K562 (cell line): ENCODE measurements around the gene SLC35B4. TPM values are rescaled to one million over a fixed set of nuclear protein-coding genes. Genes with fewer than 3 reads are reported as not detected.

Experiments
- BDP1 ChIP-seq: IDR thresholded peaks from 3 replicates; pipeline ENCODE4 v1.6.1; 2011; ENCODE audit not compliant: insufficient read length, insufficient read depth
- DIDO1 ChIP-seq: fragments of 450-650 bp; IDR thresholded peaks from 2 replicates; pipeline ENCODE4 v1.6.1; 2016; ENCODE audit warnings: low read depth, missing biosample characterization, missing genetic modification characterization
- GATA2 ChIP-seq: sonication (generic); formaldehyde crosslinking; IDR thresholded peaks from 2 replicates; pipeline ENCODE4 v1.4.0; 2020; ENCODE audit warnings: mild to moderate bottlenecking, missing genetic modification reagents
- HLTF ChIP-seq: fragments of 450-650 bp; IDR thresholded peaks from 2 replicates; pipeline ENCODE4 v1.6.1; 2016
- KDM1A ChIP-seq, 2 experiments: fragments of 450-650 bp; IDR thresholded peaks; 2 replicates each; pipeline ENCODE4 v1.6.1; 2016; ENCODE audit warnings: mild to moderate bottlenecking in 2 of 2
- KLF6 ChIP-seq: fragments of 250-450 bp; sonication (Bioruptor Pico); IDR thresholded peaks from 2 replicates; pipeline ENCODE4 v1.4.0; 2020; ENCODE audit warnings: mild to moderate bottlenecking, moderate library complexity, borderline replicate concordance
- MAFG ChIP-seq: fragments of 450-650 bp; conservative IDR thresholded peaks from 2 replicates; pipeline ENCODE4 v1.6.1; 2016; ENCODE audit warnings: missing genetic modification characterization, missing compliant biosample characterization
- MLLT1 ChIP-seq, 2 experiments: fragments of 450-650 bp; IDR thresholded peaks; 2 replicates each; pipeline ENCODE4 v1.6.1; 2016
- NCOR1 ChIP-seq: fragments of 450-650 bp; IDR thresholded peaks from 2 replicates; pipeline ENCODE4 v1.6.1; 2016; ENCODE audit warnings: mild to moderate bottlenecking, moderate library complexity
- SMAD2 ChIP-seq: fragments of 150-350 bp; IDR thresholded peaks from 2 replicates; pipeline ENCODE4 v1.6.1; 2014; ENCODE audit warnings: low read depth, mild to moderate bottlenecking, low read length
- STAG1 ChIP-seq: sonication (generic); formaldehyde crosslinking; IDR thresholded peaks from 2 replicates; pipeline ENCODE4 v1.5.0; 2020; ENCODE audit warnings: missing genetic modification reagents, borderline replicate concordance
- TAL1 ChIP-seq: fragments of 450-650 bp; IDR thresholded peaks from 2 replicates; pipeline ENCODE4 v1.6.1; 2016; ENCODE audit warnings: mild to moderate bottlenecking
- TBP ChIP-seq: optimal IDR thresholded peaks from 2 replicates; pipeline ENCODE3; 2011; ENCODE audit warnings: low read depth, low read length, improper control_type of control experiment
- ZNF444 ChIP-seq: fragments of 250-450 bp; sonication (Bioruptor Pico); IDR thresholded peaks from 2 replicates; pipeline ENCODE4 v1.4.0; 2020; ENCODE audit warnings: mild to moderate bottlenecking, moderate library complexity
- ZNF584 ChIP-seq: fragments of 200-800 bp; sonication (Bioruptor generic); IDR thresholded peaks from 2 replicates; pipeline ENCODE4 v1.6.1; 2016; ENCODE audit warnings: low read depth, mild to moderate bottlenecking, missing genetic modification characterization, missing compliant biosample characterization
- ZNF668 ChIP-seq: fragments of 250-450 bp; sonication (Bioruptor Pico); IDR thresholded peaks from 2 replicates; pipeline ENCODE4 v1.8.0; 2022; ENCODE audit warnings: mild to moderate bottlenecking, inconsistent platforms
- polyA plus RNA-seq, 8 experiments: library from polyadenylated mRNA; depleted of rRNA in 4 of 8; stranded (reverse) in 5 of 8; unstranded in 3 of 8; fragments of >200 nt; fragmentation: Nextera tagmentation in 2 of 8; fragmentation: Illumina TruSeq in 1 of 8; extraction: Ambion mirVana in 2 of 8; extraction: Trizol in 1 of 8; gene quantifications; 2 replicates each; pipeline versions ENCODE4 v1.2.1 to v1.2.3, GENCODE V29; 2011 to 2014; ENCODE audit warnings: inconsistent platforms in 1 of 8, missing spikeins in 1 of 8
- total RNA-seq, 7 experiments: library from RNA; depleted of rRNA in 6 of 7; stranded (reverse); fragments of >200 nt in 6 of 7; fragmentation: Illumina TruSeq in 2 of 7; extraction: Trizol in 2 of 7; gene quantifications; 2 replicates each; pipeline versions ENCODE4 v1.2.1 to v1.2.3, GENCODE V29; 2011 to 2021; ENCODE audit warnings: low replicate concordance in 1 of 7
- TF ChIP-seq, protein P1 (sequence below): sonication (generic); formaldehyde crosslinking; IDR thresholded peaks from 2 replicates; pipeline ENCODE4 v1.8.1; 2023; ENCODE audit warnings: mild to moderate bottlenecking, missing genetic modification reagents, moderate library complexity
- TF ChIP-seq, protein P2 (sequence below), 2 experiments: fragments of 450-650 bp; conservative IDR thresholded peaks; 2 replicates each; pipeline ENCODE4 v1.6.1; 2017; ENCODE audit warnings: mild to moderate bottlenecking in 2 of 2, moderate library complexity in 2 of 2
- TF ChIP-seq, protein P3 (sequence below): fragments of 250-450 bp; sonication (Bioruptor Pico); IDR thresholded peaks from 2 replicates; pipeline ENCODE4 v1.8.0; 2022; ENCODE audit warnings: moderate library complexity, mild to moderate bottlenecking, inconsistent platforms
- TF ChIP-seq, protein P4 (sequence below): fragments of 250-450 bp; sonication (Bioruptor Pico); IDR thresholded peaks from 2 replicates; pipeline ENCODE4 v1.4.0; 2020; ENCODE audit warnings: borderline replicate concordance

SLC35B4 gene
- total and polyA plus RNA-seq, 9 of the 15 experiments (the other 6 are each of a cell fraction or from before 2014, with no cell fraction given) = 6.1 to 34.9 (median 17.6) TPM

- TF ChIP-seq DIDO1 (tag) (no peak), STAG1 (CRISPR knock-in tag) (no peak), TBP (no peak), NCOR1 (peak; percentile 88), HLTF (no peak), TAL1 (peak; percentile 91), MLLT1 (IDR thresholded peaks at IDR 0.05) (no peak), GATA2 (no peak; the same call in 1 of the 2 replicates), ZNF584 (CRISPR knock-in tag) (peak; percentile 69; the same call in 1 of the 2 replicates), KDM1A (IDR thresholded peaks at IDR 0.05) (peak in 1 of 2 experiments; percentile 32; a peak in 1 of 4 replicates), ZNF444 (CRISPR knock-in tag) (0 out of 2 replicates have a peak, but pooled peaks have one; percentile 18), ZNF668 (no peak), BDP1 (no peak), KLF6 (CRISPR knock-in tag) (0 out of 2 replicates have a peak, but pooled peaks have one; percentile 18), SMAD2 (no peak), MAFG (no peak)
- TF ChIP-seq, protein P1, sequence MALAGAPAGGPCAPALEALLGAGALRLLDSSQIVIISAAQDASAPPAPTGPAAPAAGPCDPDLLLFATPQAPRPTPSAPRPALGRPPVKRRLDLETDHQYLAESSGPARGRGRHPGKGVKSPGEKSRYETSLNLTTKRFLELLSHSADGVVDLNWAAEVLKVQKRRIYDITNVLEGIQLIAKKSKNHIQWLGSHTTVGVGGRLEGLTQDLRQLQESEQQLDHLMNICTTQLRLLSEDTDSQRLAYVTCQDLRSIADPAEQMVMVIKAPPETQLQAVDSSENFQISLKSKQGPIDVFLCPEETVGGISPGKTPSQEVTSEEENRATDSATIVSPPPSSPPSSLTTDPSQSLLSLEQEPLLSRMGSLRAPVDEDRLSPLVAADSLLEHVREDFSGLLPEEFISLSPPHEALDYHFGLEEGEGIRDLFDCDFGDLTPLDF (CRISPR knock-in tag) = no peak
- TF ChIP-seq, protein P2, sequence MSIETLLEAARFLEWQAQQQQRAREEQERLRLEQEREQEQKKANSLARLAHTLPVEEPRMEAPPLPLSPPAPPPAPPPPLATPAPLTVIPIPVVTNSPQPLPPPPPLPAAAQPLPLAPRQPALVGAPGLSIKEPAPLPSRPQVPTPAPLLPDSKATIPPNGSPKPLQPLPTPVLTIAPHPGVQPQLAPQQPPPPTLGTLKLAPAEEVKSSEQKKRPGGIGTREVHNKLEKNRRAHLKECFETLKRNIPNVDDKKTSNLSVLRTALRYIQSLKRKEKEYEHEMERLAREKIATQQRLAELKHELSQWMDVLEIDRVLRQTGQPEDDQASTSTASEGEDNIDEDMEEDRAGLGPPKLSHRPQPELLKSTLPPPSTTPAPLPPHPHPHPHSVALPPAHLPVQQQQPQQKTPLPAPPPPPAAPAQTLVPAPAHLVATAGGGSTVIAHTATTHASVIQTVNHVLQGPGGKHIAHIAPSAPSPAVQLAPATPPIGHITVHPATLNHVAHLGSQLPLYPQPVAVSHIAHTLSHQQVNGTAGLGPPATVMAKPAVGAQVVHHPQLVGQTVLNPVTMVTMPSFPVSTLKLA (conservative IDR thresholded peaks at IDR 0.05) = 0 out of 4 replicates have a peak, but pooled peaks have one; percentile 17 to 30
- TF ChIP-seq, protein P3, sequence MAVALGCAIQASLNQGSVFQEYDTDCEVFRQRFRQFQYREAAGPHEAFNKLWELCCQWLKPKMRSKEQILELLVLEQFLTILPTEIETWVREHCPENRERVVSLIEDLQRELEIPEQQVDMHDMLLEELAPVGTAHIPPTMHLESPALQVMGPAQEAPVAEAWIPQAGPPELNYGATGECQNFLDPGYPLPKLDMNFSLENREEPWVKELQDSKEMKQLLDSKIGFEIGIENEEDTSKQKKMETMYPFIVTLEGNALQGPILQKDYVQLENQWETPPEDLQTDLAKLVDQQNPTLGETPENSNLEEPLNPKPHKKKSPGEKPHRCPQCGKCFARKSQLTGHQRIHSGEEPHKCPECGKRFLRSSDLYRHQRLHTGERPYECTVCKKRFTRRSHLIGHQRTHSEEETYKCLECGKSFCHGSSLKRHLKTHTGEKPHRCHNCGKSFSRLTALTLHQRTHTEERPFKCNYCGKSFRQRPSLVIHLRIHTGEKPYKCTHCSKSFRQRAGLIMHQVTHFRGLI = peak; percentile 53; the same call in 1 of the 2 replicates
- TF ChIP-seq, protein P4, sequence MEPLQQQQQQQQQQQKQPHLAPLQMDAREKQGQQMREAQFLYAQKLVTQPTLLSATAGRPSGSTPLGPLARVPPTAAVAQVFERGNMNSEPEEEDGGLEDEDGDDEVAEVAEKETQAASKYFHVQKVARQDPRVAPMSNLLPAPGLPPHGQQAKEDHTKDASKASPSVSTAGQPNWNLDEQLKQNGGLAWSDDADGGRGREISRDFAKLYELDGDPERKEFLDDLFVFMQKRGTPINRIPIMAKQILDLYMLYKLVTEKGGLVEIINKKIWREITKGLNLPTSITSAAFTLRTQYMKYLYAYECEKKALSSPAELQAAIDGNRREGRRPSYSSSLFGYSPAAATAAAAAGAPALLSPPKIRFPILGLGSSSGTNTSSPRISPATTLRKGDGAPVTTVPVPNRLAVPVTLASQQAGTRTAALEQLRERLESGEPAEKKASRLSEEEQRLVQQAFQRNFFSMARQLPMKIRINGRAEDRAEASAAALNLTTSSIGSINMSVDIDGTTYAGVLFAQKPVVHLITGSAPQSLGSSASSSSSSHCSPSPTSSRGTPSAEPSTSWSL (CRISPR knock-in tag) = no peak
These were observed 43.2 kb upstream of the SLC35B4 start (continued) for GRCh38 chr7:134359787-134360432.
